ENCODE results near the gene ADRM1. TPM values are rescaled to one million over a fixed set of nuclear protein-coding genes. Genes with fewer than 3 reads are reported as not detected.

ADRM1 gene
- polyA plus RNA-seq, 4 donors = 44.5 to 93.4 (median 88.3) TPM

DNA sequence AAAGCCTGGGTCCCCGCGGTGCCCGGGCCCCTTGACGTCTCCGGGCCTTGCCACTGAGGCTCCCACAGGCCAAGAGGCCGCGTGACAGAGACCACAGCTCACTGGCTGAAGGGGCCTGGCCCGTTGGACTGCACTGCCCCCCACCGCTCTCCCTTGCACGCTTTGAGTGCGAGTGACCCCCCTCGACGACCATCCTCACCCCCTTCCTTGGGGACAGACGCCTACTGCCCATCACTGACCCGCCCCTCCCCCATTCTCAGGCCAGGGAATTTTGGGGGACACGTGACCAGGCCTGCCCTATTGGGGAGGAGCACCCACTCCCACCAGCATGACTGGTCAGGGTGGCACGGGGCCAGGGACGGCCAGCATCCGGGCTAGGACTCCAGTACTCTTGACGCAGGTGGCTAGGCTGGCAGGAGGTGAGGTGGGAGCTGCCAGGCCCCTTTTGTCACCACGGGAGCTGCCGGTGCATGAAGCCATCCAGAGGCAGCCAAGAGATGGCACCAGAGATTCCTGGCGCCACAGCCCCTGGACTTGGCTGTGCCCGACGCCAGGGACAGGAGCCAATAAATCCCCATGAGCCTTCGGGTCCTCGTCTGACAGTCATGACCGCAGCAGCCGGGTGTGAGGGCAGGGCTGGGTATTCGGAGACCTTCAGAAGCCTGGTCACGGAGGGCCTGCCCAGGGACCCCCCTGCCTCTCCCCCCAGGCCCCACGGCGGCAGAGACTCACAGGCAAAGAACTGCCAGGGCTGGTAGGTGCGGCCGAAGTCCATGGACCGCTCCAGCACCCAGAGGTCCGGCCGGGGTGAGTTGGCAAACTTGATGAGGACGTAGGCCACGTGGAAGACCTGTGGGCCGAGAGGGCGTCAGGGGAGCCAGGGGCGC lies 49.8 kb downstream of the ADRM1 start:
- no peak overlapping the region for H3K27ac ChIP-seq (ENCODE audit: low read depth in 1 of 3, low read length in 2 of 3)
- DNase-seq (peak in 1 of 2 donors; percentile 45), FAIRE-seq (no peak)

GRCh38 chr20:62353289-62354030 lies 50.7 kb downstream of the ADRM1 start:
- DNase-seq (peak in 1 of 2 donors; percentile 21), FAIRE-seq (no peak)
- Histone ChIP-seq H3K36me3 (ENCODE audit: control insufficient read depth in 3 of 3, insufficient read depth in 2 of 3, low read depth in 1 of 3, low read length in 3 of 3) (peaks cover 0 to 74% (median 0%) of the 10 kb centered on the region in 3 donors), H3K27me3 (ENCODE audit: control insufficient read depth in 3 of 3, insufficient read depth in 3 of 3, low read length in 3 of 3) (no peaks in the 10 kb centered on the region), H3K9me3 (ENCODE audit: control insufficient read depth in 2 of 2, insufficient read depth in 1 of 2, low read depth in 1 of 2, low read length in 1 of 2) (peaks cover 0 to 4% of the 10 kb centered on the region in 2 donors), H3K4me3 (ENCODE audit: low read depth in 1 of 3, low read length in 3 of 3) (no peak overlapping the region), H3K4me1 (ENCODE audit: control insufficient read depth in 3 of 3, insufficient read depth in 2 of 3, low read depth in 1 of 3, low read length in 2 of 3) (peaks cover 0 to 52% (median 0%) of the 10 kb centered on the region in 3 donors), H3K27ac (ENCODE audit: low read depth in 1 of 3, low read length in 2 of 3) (no peak overlapping the region)
- WGBS, 3 donors = 80 to 89% (median 83%) methylated on average over 11 to 16 of the region's 16 CpGs

More for the DNA sequence above, 49.8 kb downstream of the ADRM1 start:
- H3K4me3 ChIP-seq (ENCODE audit: low read depth in 1 of 3, low read length in 3 of 3) = no peak overlapping the region
- H3K4me1 ChIP-seq (ENCODE audit: control insufficient read depth in 3 of 3, insufficient read depth in 2 of 3, low read depth in 1 of 3, low read length in 2 of 3) = peaks cover 0 to 44% (median 0%) of the 10 kb centered on the region in 3 donors
- peaks cover 0 to 70% (median 0%) of the 10 kb centered on the region in 3 donors for H3K36me3 ChIP-seq (ENCODE audit: control insufficient read depth in 3 of 3, insufficient read depth in 2 of 3, low read depth in 1 of 3, low read length in 3 of 3)
- no peaks in the 10 kb centered on the region for H3K27me3 ChIP-seq (ENCODE audit: control insufficient read depth in 3 of 3, insufficient read depth in 3 of 3, low read length in 3 of 3)
- 42 to 77% (median 54%) methylated on average over 41 to 43 of the region's 43 CpGs for WGBS, 3 donors
- H3K9me3 ChIP-seq (ENCODE audit: control insufficient read depth in 2 of 2, insufficient read depth in 1 of 2, low read depth in 1 of 2, low read length in 1 of 2) = peaks cover 0 to 4% of the 10 kb centered on the region in 2 donors

DNA sequence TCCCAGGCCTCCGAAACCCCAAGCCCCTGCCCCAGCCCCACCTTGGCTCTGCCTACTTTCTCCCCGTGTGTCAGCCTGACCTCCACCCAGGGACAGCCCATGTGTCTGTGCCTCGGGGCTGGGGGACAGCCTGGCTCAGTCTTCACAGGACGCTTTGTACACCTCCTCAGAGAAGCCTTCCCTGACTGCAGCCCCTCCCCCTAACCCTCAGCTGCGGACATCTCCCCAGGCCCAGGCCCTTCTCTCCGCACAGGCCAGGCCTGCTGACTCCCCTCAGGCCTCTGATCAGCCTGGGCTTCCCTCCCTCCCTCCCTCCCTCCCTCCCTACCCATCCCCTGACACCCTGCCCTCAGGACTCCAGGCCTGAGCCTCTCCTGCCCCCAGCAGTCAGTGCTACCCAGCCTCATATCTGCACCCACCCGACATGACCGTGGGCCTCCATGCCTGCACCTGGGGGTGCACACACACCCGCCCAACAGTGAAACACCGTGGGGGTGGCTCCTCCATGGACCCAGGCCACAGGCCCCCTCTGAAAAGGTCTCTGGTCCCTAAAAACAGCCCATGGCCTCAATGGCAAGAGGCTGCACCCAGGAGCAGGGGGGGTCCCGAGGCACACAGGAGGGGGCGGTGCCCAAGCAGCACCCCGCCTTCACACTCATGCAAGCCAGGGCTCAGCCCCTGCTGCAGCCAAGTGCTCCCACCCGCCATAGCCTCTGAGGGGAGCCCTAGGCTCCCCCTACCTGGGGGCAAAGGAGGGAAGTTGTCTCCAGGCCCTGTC lies 51.4 kb downstream of the ADRM1 start:
- peaks cover 0 to 59% (median 0%) of the 10 kb centered on the region in 3 donors for H3K4me1 ChIP-seq (ENCODE audit: control insufficient read depth in 3 of 3, insufficient read depth in 2 of 3, low read depth in 1 of 3, low read length in 2 of 3)
- no peak for FAIRE-seq
- no peak for DNase-seq

GRCh38 chr20:62354811-62355341 lies 52.1 kb downstream of the ADRM1 start:
- Histone ChIP-seq H3K4me3 (ENCODE audit: low read depth in 1 of 3, low read length in 3 of 3) (no peak overlapping the region), H3K27ac (ENCODE audit: low read depth in 1 of 3, low read length in 2 of 3) (peak overlapping the region in 1 of 3 donors; percentile 32), H3K4me1 (ENCODE audit: control insufficient read depth in 3 of 3, insufficient read depth in 2 of 3, low read depth in 1 of 3, low read length in 2 of 3) (peaks cover 0 to 61% (median 0%) of the 10 kb centered on the region in 3 donors), H3K27me3 (ENCODE audit: control insufficient read depth in 3 of 3, insufficient read depth in 3 of 3, low read length in 3 of 3) (no peaks in the 10 kb centered on the region), H3K36me3 (ENCODE audit: control insufficient read depth in 3 of 3, insufficient read depth in 2 of 3, low read depth in 1 of 3, low read length in 3 of 3) (peaks cover 0 to 79% (median 0%) of the 10 kb centered on the region in 3 donors), H3K9me3 (ENCODE audit: control insufficient read depth in 2 of 2, insufficient read depth in 1 of 2, low read depth in 1 of 2, low read length in 1 of 2) (no peaks in the 10 kb centered on the region)
- DNase-seq = no peak
- FAIRE-seq = no peak
- WGBS, 3 donors = 58 to 64% (median 64%) methylated on average over 16 of the region's 16 CpGs

More for the DNA sequence above, 51.4 kb downstream of the ADRM1 start:
- Histone ChIP-seq H3K27ac (ENCODE audit: low read depth in 1 of 3, low read length in 2 of 3) (no peak overlapping the region), H3K9me3 (ENCODE audit: control insufficient read depth in 2 of 2, insufficient read depth in 1 of 2, low read depth in 1 of 2, low read length in 1 of 2) (no peaks in the 10 kb centered on the region), H3K27me3 (ENCODE audit: control insufficient read depth in 3 of 3, insufficient read depth in 3 of 3, low read length in 3 of 3) (no peaks in the 10 kb centered on the region), H3K4me3 (ENCODE audit: low read depth in 1 of 3, low read length in 3 of 3) (no peak overlapping the region), H3K36me3 (ENCODE audit: control insufficient read depth in 3 of 3, insufficient read depth in 2 of 3, low read depth in 1 of 3, low read length in 3 of 3) (peaks cover 0 to 78% (median 0%) of the 10 kb centered on the region in 3 donors)
- WGBS, 3 donors = 75 to 77% (median 75%) methylated on average over 11 to 14 of the region's 14 CpGs

- H3K9me3 ChIP-seq (ENCODE audit: control insufficient read depth in 2 of 2, insufficient read depth in 1 of 2, low read depth in 1 of 2, low read length in 1 of 2) = no peaks in the 10 kb centered on the region
- WGBS, 3 donors = 15 to 37% (median 33%) methylated on average over 10 to 11 of the region's 11 CpGs
- no peaks in the 10 kb centered on the region for H3K27me3 ChIP-seq (ENCODE audit: control insufficient read depth in 3 of 3, insufficient read depth in 3 of 3, low read length in 3 of 3)
- peak overlapping the region in 2 of 3 donors; percentile 16 to 38 for H3K27ac ChIP-seq (ENCODE audit: low read depth in 1 of 3, low read length in 2 of 3)
- H3K36me3 ChIP-seq (ENCODE audit: control insufficient read depth in 3 of 3, insufficient read depth in 2 of 3, low read depth in 1 of 3, low read length in 3 of 3) = peaks cover 0 to 73% (median 0%) of the 10 kb centered on the region in 3 donors
- H3K4me3 ChIP-seq (ENCODE audit: low read depth in 1 of 3, low read length in 3 of 3) = no peak overlapping the region
- H3K4me1 ChIP-seq (ENCODE audit: control insufficient read depth in 3 of 3, insufficient read depth in 2 of 3, low read depth in 1 of 3, low read length in 2 of 3) = peaks cover 0 to 55% (median 0%) of the 10 kb centered on the region in 3 donors
- FAIRE-seq (no peak), DNase-seq (peak in 1 of 2 donors; percentile 60)
Measured at GRCh38 chr20:62355516-62355877, 52.7 kb downstream of the ADRM1 start.

DNA sequence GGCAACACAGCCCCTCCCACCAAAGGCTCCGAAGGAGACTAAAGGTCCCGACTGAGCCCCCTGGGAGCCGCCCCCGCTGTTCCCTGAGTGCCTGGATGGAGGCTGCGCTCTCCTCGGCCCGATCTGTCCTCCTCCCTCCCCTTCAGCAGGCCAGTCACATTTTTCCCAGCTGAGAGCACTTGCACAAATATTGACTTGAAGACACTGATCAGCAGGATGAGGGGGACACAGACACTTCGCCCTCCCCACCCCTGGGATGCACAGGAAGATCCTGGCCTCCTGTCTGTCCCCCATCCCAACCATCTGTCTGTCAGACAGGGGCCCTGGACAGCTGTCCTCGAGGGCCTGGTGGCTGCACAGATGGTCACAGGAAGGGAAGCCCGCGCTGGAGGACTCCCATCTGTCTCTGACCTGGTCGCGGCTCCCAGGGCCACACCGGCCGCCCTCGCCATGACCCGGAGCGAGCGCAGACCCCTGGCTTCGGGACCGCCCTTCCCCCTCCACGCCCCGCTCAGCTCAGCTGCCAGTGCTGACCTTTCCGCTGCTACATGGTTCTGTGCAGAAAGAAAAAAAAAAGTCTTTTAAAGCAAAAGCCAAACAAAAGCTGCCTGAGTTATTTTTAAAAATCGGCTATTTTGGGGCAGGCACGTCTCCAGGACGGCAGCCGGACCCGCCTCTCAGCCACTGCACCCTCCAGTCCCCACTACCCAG lies 53.2 kb downstream of the ADRM1 start:
- Histone ChIP-seq H3K27ac (ENCODE audit: low read depth in 1 of 3, low read length in 2 of 3) (peak overlapping the region in 2 of 3 donors; percentile 30 to 85), H3K27me3 (ENCODE audit: control insufficient read depth in 3 of 3, insufficient read depth in 3 of 3, low read length in 3 of 3) (no peaks in the 10 kb centered on the region), H3K4me1 (ENCODE audit: control insufficient read depth in 3 of 3, insufficient read depth in 2 of 3, low read depth in 1 of 3, low read length in 2 of 3) (peaks cover 0 to 54% (median 0%) of the 10 kb centered on the region in 3 donors), H3K9me3 (ENCODE audit: control insufficient read depth in 2 of 2, insufficient read depth in 1 of 2, low read depth in 1 of 2, low read length in 1 of 2) (no peaks in the 10 kb centered on the region), H3K4me3 (ENCODE audit: low read depth in 1 of 3, low read length in 3 of 3) (no peak overlapping the region), H3K36me3 (ENCODE audit: control insufficient read depth in 3 of 3, insufficient read depth in 2 of 3, low read depth in 1 of 3, low read length in 3 of 3) (peaks cover 0 to 72% (median 0%) of the 10 kb centered on the region in 3 donors)
- FAIRE-seq (no peak), DNase-seq (peak in 1 of 2 donors; percentile 36)
- 54 to 75% (median 74%) methylated on average over 29 of the region's 29 CpGs for WGBS, 3 donors

DNA sequence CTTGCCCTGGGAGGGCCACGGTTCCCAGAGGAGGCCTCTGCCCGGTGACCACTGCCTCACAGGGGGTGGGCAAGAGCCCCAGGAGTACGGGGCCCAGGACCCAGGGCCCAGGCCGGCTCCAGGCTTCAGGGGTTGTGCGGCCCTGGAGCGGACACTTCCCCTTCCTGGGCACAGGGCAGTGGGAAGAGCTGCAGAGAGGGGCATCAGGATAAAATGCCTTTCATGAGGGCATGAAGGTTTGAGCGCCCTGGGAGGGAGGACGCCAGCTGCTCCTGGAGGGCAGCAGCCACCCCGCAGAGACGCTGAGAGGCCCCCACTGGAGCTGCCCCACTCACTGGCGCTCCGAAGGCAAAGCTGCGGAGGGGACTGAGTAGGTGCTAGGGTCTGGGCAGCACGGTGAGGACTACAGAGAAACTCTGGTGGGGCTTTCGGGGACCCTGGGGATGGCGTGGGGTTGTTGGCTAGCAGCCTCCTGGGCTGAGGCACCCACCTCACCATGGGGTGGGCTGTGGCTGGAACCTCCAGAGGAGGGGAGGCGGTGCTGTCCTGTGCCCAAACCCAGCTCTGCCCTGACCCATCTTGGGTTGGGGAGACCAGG lies 53.9 kb downstream of the ADRM1 start:
- WGBS, 3 donors = 61 to 78% (median 68%) methylated on average over 16 to 17 of the region's 17 CpGs
- H3K27ac ChIP-seq (ENCODE audit: low read depth in 1 of 3, low read length in 2 of 3) = peak overlapping the region; percentile 17 to 85 (median 30)
- FAIRE-seq = no peak
- H3K27me3 ChIP-seq (ENCODE audit: control insufficient read depth in 3 of 3, insufficient read depth in 3 of 3, low read length in 3 of 3) = no peaks in the 10 kb centered on the region
- peaks cover 0 to 72% (median 0%) of the 10 kb centered on the region in 3 donors for H3K36me3 ChIP-seq (ENCODE audit: control insufficient read depth in 3 of 3, insufficient read depth in 2 of 3, low read depth in 1 of 3, low read length in 3 of 3)
- H3K4me1 ChIP-seq (ENCODE audit: control insufficient read depth in 3 of 3, insufficient read depth in 2 of 3, low read depth in 1 of 3, low read length in 2 of 3) = peaks cover 0 to 59% (median 0%) of the 10 kb centered on the region in 3 donors
- H3K9me3 ChIP-seq (ENCODE audit: control insufficient read depth in 2 of 2, insufficient read depth in 1 of 2, low read depth in 1 of 2, low read length in 1 of 2) = no peaks in the 10 kb centered on the region
- no peak for DNase-seq
- H3K4me3 ChIP-seq (ENCODE audit: low read depth in 1 of 3, low read length in 3 of 3) = no peak overlapping the region

Data from small intestine (tissue), 7 donors.